Prostate gland (tissue), 2 donors: ENCODE measurements around the gene GALNT4. TPM values are rescaled to one million over a fixed set of nuclear protein-coding genes. Genes with fewer than 3 reads are reported as not detected.

Experiments used
- DNase-seq: peaks from one replicate; pipeline ENCODE4 v3.0.0-alpha.2; 2019; ENCODE audit warnings: low spot score
- H3K27ac ChIP-seq, 2 donors: fragments of 200-600 bp; sonication (generic); 2 replicates each; pipeline ENCODE4 v1.5.1; 2017 to 2019
- H3K27me3 ChIP-seq: fragments of 200-600 bp; sonication (generic); replicated peaks from 2 replicates; pipeline ENCODE4 v1.5.1; 2019; ENCODE audit not compliant: insufficient read depth
- H3K36me3 ChIP-seq, 2 donors: fragments of 200-600 bp; sonication (generic); 1 replicate in 1 of 2; 2 replicates in 1 of 2; pipeline versions ENCODE4 v1.5.1 to v1.8.1; 2017 to 2019
- H3K4me1 ChIP-seq: fragments of 200-600 bp; sonication (generic); replicated peaks from 2 replicates; pipeline ENCODE4 v1.5.1; 2019
- H3K4me3 ChIP-seq, 2 donors: fragments of 200-600 bp; sonication (generic); 2 replicates each; pipeline ENCODE4 v1.5.1; 2017 to 2019
- H3K9me3 ChIP-seq: fragments of 200-600 bp; sonication (generic); 2 replicates; pipeline ENCODE4 v1.5.1; 2017
- POLR2A ChIP-seq: fragments of 450-650 bp; IDR thresholded peaks from one replicate; pipeline ENCODE4 v1.6.1; 2016; ENCODE audit warnings: antibody characterized with exemption, mild to moderate bottlenecking
- POLR2AphosphoS5 ChIP-seq: sonication (generic); formaldehyde crosslinking; IDR thresholded peaks from one replicate; pipeline ENCODE4 v1.6.1; 2017; ENCODE audit warnings: antibody characterized with exemption
- whole genome bisulfite sequencing: methylation state at CpG from one replicate; pipeline ENCODE4 v1.1.5; 2018; 5-methylcytosine and 5-hydroxymethylcytosine counted together
- intact Hi-C: fragments of 100-400 bp; cut with DNase I; formaldehyde crosslinking; loops from one replicate; pipeline ENCODE4 v1.14.2; 2022
- total RNA-seq, 2 donors: library from RNA; depleted of rRNA; stranded (reverse); fragments of >200 nt; gene quantifications; one replicate each; pipeline ENCODE4 v1.1.0, GENCODE V29; 2016
- TF ChIP-seq, protein P1 (sequence below), 4 experiments: fragments of 200-600 bp in 2 of 4; fragments of 450-650 bp in 2 of 4; sonication (generic) in 2 of 4; IDR thresholded peaks; 1 replicate in 3 of 4; 2 replicates in 1 of 4; pipeline ENCODE4 v1.5.1; 2016 to 2019; ENCODE audit warnings: antibody characterized with exemption in 4 of 4, mild to moderate bottlenecking in 2 of 4, moderate library complexity in 2 of 4

The GALNT4 gene
- total RNA-seq, 2 donors from 2014 or later, result 4.1 to 8.4 TPM

DNA sequence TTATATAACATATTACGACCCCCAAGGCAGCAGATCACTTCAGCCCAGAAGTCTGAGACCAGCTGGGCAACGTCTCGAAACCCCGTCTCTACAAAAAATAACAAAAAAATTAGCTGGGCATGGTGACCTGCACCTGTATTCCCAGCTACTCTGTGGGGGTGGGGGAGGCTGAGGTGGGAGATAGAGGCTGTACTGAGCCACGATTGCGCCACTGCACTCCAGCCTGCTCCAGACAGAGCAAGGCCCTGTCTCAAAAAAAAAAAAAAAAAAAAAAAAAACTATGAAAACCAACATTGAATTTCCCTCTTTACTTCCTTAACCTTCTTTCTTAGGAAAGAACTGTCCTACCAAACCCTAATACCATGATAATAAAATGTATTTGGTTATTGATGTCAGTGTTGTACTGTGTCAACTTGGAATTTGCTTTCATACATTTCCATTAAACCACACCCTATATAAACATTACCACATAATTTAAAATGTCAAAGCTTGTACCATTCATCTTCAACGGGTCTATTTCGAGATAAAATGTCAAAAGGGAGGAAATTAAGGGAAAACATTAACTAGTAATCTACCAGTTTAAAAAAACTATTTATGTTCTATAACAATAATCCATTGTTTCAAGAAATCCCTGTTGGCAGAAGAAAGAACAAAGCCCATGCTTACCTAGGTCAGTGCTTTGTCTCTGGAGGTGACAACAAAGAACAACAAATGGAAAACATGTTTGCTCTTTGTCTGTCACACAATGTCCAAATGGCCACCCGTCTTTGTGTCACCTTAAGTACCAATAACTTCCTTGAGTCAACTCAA is 17.4 kb downstream of the GALNT4 start:
- Histone ChIP-seq H3K4me1 (no peaks in the 10 kb centered on the region), H3K27ac (no peak overlapping the region), H3K9me3 (no peaks in the 10 kb centered on the region), H3K27me3 (no peaks in the 10 kb centered on the region), H3K4me3 (no peak overlapping the region), H3K36me3 (no peaks in the 10 kb centered on the region)
- 64% methylated on average over 9 of the region's 9 CpGs for WGBS
- TF ChIP-seq POLR2A (no peak), POLR2AphosphoS5 (no peak)
- TF ChIP-seq, protein P1, sequence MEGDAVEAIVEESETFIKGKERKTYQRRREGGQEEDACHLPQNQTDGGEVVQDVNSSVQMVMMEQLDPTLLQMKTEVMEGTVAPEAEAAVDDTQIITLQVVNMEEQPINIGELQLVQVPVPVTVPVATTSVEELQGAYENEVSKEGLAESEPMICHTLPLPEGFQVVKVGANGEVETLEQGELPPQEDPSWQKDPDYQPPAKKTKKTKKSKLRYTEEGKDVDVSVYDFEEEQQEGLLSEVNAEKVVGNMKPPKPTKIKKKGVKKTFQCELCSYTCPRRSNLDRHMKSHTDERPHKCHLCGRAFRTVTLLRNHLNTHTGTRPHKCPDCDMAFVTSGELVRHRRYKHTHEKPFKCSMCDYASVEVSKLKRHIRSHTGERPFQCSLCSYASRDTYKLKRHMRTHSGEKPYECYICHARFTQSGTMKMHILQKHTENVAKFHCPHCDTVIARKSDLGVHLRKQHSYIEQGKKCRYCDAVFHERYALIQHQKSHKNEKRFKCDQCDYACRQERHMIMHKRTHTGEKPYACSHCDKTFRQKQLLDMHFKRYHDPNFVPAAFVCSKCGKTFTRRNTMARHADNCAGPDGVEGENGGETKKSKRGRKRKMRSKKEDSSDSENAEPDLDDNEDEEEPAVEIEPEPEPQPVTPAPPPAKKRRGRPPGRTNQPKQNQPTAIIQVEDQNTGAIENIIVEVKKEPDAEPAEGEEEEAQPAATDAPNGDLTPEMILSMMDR (IDR thresholded peaks at IDR 0.05), result no peak
- DNase-seq, result no peak
- intact Hi-C loops, result no loop called here

DNA sequence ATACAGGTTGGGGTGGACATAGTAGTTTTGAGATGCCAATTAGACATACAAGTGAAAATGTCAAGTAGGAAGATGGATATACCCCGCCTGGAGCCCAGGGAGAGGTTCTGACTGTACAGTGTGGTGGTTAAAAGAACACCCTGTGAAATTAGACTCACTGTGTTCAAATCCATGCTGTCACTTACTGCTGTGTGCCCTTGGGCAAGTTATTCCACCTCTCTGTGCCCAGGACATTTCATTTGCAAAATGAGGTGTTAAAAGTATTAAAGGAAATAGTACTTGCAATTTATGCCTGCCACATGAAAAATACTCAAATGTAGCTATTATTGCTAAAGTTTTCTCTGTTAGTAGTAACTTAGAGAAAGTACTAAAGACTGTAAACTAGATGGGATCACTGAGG is 18.5 kb downstream of the GALNT4 start:
- no peak for DNase-seq
- Histone ChIP-seq H3K27me3 (no peaks in the 10 kb centered on the region), H3K4me1 (no peaks in the 10 kb centered on the region), H3K27ac (no peak overlapping the region), H3K36me3 (no peaks in the 10 kb centered on the region), H3K4me3 (no peak overlapping the region), H3K9me3 (no peaks in the 10 kb centered on the region)
- WGBS, result 59% methylated on average over 1 of the region's 1 CpG
- TF ChIP-seq POLR2A, result no peak
- intact Hi-C loops, result no loop called here

DNA sequence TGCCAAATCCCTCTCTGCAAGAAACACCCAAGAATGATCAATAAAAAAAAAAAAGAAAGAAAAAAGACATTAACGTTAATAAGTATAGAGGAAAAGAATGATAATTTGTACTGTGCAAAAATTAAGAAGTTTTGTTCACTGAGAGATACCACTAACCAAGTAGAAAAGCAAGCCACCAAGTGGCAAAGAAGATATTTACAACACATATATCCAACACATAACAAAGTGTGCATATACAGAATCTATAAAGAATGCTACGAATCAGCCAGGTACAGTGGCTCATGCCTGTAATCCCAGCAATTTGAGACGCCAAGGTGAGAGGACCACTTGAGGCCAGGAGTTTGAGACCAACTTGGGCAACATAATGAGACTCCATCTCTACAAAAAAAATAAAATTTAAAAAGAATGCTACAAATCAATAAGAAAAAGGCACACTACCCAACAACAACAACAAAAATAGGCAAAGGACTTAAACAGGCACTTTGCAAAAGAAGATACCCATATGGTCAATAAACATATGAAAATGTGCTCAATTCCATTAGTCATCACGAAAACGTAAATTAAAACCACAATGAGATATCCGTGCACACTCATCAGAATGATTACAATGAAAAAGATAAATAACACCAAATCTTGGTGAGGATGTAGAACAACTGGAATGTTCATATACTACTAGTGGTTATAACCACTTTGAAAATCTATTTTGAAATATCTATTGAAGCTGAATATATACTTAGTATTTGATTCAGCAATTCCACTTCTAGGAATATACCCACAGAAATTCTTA is 19.8 kb downstream of the GALNT4 start:
- no peaks in the 10 kb centered on the region for H3K9me3 ChIP-seq
- DNase-seq, result no peak
- H3K27me3 ChIP-seq, result no peaks in the 10 kb centered on the region
- 94% methylated on average over 6 of the region's 6 CpGs for WGBS
- H3K4me1 ChIP-seq, result no peaks in the 10 kb centered on the region
- intact Hi-C loops, result no loop called here
- no peak overlapping the region for H3K27ac ChIP-seq
- H3K4me3 ChIP-seq, result no peak overlapping the region
- no peaks in the 10 kb centered on the region for H3K36me3 ChIP-seq
- TF ChIP-seq POLR2A, result no peak
- no peak for TF ChIP-seq POLR2AphosphoS5
- TF ChIP-seq, protein P1 (IDR thresholded peaks at IDR 0.05), result no peak

DNA sequence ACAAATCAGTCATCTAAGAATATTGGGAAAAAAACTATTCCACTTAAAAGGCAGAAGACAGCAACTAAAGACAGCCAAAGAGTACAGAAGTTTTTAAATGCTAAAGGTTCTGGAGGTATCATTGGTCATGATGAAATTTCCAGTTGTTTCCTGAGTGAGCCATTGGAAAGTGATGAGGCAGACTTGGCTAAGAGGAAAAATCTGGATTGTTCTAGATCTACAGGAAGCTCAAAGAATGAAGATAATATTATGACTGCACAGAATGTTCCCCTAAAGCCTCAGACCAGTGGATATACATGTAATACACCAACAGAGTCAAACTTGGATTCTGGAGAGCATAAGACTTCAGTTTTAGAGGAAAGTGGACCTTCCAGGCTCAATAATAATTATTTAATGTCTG is 22.8 kb downstream of the GALNT4 start:
- H3K27me3 ChIP-seq, result no peaks in the 10 kb centered on the region
- H3K9me3 ChIP-seq, result no peaks in the 10 kb centered on the region
- H3K27ac ChIP-seq, result no peak overlapping the region
- no peaks in the 10 kb centered on the region for H3K36me3 ChIP-seq
- intact Hi-C loops, result no loop called here
- no peak for DNase-seq
- no peak overlapping the region for H3K4me3 ChIP-seq
- H3K4me1 ChIP-seq, result no peaks in the 10 kb centered on the region
- TF ChIP-seq, protein P1 (IDR thresholded peaks at IDR 0.05), result no peak
- TF ChIP-seq POLR2AphosphoS5 (no peak), POLR2A (no peak)

DNA sequence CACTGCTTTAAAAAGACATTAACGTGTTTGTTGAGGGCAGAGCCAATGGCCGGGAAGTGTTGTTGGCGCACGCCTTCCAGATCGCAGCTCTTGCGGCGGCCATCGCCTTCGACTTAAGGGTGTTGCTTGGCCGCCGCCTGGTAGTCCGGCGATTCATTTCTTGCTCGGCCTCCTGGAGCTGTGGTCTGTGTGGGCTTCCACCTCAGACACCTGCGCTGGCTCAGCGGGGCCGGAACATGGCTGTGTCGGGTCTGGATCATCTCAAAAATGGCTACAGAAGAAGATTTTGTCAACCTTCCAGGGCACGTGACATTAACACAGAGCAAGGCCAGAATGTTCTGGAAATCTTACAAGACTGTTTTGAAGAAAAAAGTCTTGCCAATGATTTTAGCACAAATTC is 24.7 kb downstream of the GALNT4 start:
- WGBS, result 96% methylated on average over 19 of the region's 19 CpGs
- no peaks in the 10 kb centered on the region for H3K4me1 ChIP-seq
- no peaks in the 10 kb centered on the region for H3K9me3 ChIP-seq
- H3K4me3 ChIP-seq, result no peak overlapping the region
- no peak for TF ChIP-seq POLR2AphosphoS5
- TF ChIP-seq, protein P1 (IDR thresholded peaks at IDR 0.05), result no peak
- H3K27me3 ChIP-seq, result no peaks in the 10 kb centered on the region
- H3K36me3 ChIP-seq, result no peaks in the 10 kb centered on the region
- H3K27ac ChIP-seq, result no peak overlapping the region
- no peak for DNase-seq
- intact Hi-C loops, result no loop called here
